ENCODE data around the gene PTOV1.

PTOV1 gene

GRCh38 chr19:49845414-49845813, 5.5 kb upstream of the PTOV1 start:
- no peak for DNase-seq

- DNase-seq, result no peak
Measured at GRCh38 chr19:49846408-49846807, 4.6 kb upstream of the PTOV1 start.

- DNase-seq, result no peak
Measured at GRCh38 chr19:49847731-49848696, 2.9 kb upstream of the PTOV1 start.

- DNase-seq, result no peak
Measured at GRCh38 chr19:49848938-49849337, 2.0 kb upstream of the PTOV1 start.

- no peak for DNase-seq
Measured at GRCh38 chr19:49849433-49850220, 1.3 kb upstream of the PTOV1 start.

GRCh38 chr19:49850221-49850486, 805 bp upstream of the PTOV1 start:
- DNase-seq, result no peak

GRCh38 chr19:49851456-49852259, 699 bp downstream of the PTOV1 start:
- no peak for DNase-seq

GRCh38 chr19:49852631-49853126, 1.7 kb downstream of the PTOV1 start:
- DNase-seq, result no peak

GRCh38 chr19:49853852-49854377, 3.0 kb downstream of the PTOV1 start:
- DNase-seq, result no peak

- DNase-seq, result no peak
Measured at GRCh38 chr19:49854378-49855263, 3.7 kb downstream of the PTOV1 start.

GRCh38 chr19:49855277-49855675, 4.3 kb downstream of the PTOV1 start:
- DNase-seq, result no peak

GRCh38 chr19:49855676-49856573, 5.0 kb downstream of the PTOV1 start:
- no peak for DNase-seq

- DNase-seq, result no peak
Measured at GRCh38 chr19:49856574-49857021, 5.6 kb downstream of the PTOV1 start.

GRCh38 chr19:49857061-49857837, 6.3 kb downstream of the PTOV1 start:
- no peak for DNase-seq

GRCh38 chr19:49857838-49858087, 6.8 kb downstream of the PTOV1 start:
- DNase-seq, result no peak

GRCh38 chr19:49858088-49858985, 7.4 kb downstream of the PTOV1 start:
- no peak for DNase-seq

GRCh38 chr19:49859682-49860335, 8.8 kb downstream of the PTOV1 start:
- no peak for DNase-seq

GRCh38 chr19:49860336-49861102, 9.6 kb downstream of the PTOV1 start:
- DNase-seq, result no peak

All from activated T-cell treated with anti-CD3 and anti-CD28 coated beads for 4 hours (primary cell).